Adrenal gland (tissue), 12 donors: ENCODE data around the gene RTN4IP1. TPM values are rescaled to one million over a fixed set of nuclear protein-coding genes. Genes with fewer than 3 reads are reported as not detected.

Experiments used
- DNase-seq, 7 donors: peaks; one replicate each; pipeline ENCODE4 v3.0.0-alpha.2; 2019 to 2020
- H3K27ac ChIP-seq, 5 donors: fragments of 200-600 bp; sonication (generic) in 4 of 5; 1 replicate in 3 of 5; 2 replicates in 2 of 5; pipeline versions ENCODE4 v1.5.1 to v1.8.0; 2016 to 2020; ENCODE audit warnings: mild to moderate bottlenecking in 1 of 5
- H3K27me3 ChIP-seq: fragments of 200-600 bp; 2 replicates; pipeline ENCODE4 v1.8.0; 2021
- H3K36me3 ChIP-seq, 2 donors: fragments of 200-600 bp; replicated peaks in 1 of 2; 1 replicate in 1 of 2; 2 replicates in 1 of 2; pipeline versions ENCODE4 v1.5.1 to v1.8.0; 2018 to 2022
- H3K4me1 ChIP-seq, 2 donors: fragments of 200-600 bp; replicated peaks in 1 of 2; 1 replicate in 1 of 2; 2 replicates in 1 of 2; pipeline versions ENCODE4 v1.5.1 to v1.8.0; 2018 to 2021
- H3K4me3 ChIP-seq, 4 donors: fragments of 200-600 bp; sonication (generic) in 3 of 4; one replicate each; pipeline ENCODE4 v1.5.1; 2016 to 2018
- H3K9me3 ChIP-seq, 3 donors: fragments of 200-600 bp; sonication (generic) in 1 of 3; replicated peaks in 1 of 3; 1 replicate in 2 of 3; 2 replicates in 1 of 3; pipeline versions ENCODE4 v1.5.1 to v1.8.0; 2016 to 2021
- POLR2A ChIP-seq, 2 donors: fragments of 450-650 bp; IDR thresholded peaks; one replicate each; pipeline ENCODE4 v1.6.1; 2017; ENCODE audit warnings: antibody characterized with exemption in 2 of 2, mild to moderate bottlenecking in 2 of 2, moderate library complexity in 1 of 2
- WGBS, 4 donors: extraction: QIAGEN DNeasy Blood & Tissue Kit in 2 of 4; methylation state at CpG; one replicate each; pipeline versions ENCODE4 v1.1.5 to v1.1.7; 2013 to 2017; 5-methylcytosine and 5-hydroxymethylcytosine counted together
- intact Hi-C, 2 donors: fragments of 100-400 bp; cut with DNase I; formaldehyde crosslinking; loops; one replicate each; pipeline versions ENCODE4 v1.14.1 to v1.15.0; 2022 to 2023
- polyA plus RNA-seq, 3 donors: library from polyadenylated mRNA; stranded (reverse); fragments of 200-250 nt in 2 of 3; fragments of 350-450 nt in 1 of 3; fragmentation: Illumina TruSeq in 1 of 3; extraction: RNeasy Lipid Tissue Mini Kit (QIAGEN cat#74804) in 1 of 3; gene quantifications; one replicate each; pipeline ENCODE4 v1.2.3, GENCODE V29; 2013 to 2014
- total RNA-seq, 9 donors: library from RNA; depleted of rRNA in 4 of 9; stranded (reverse); fragments of >200 nt in 4 of 9; fragments of 120-200 nt in 1 of 9; fragmentation: NEBNext Ultra II Directional in 1 of 9; extraction: Animal tissue kit (Norgen Biotek cat#: 25700) in 1 of 9; gene quantifications; one replicate each; pipeline versions ENCODE4 v1.1.0 to v1.2.4, GENCODE V29; 2013 to 2023
- TF ChIP-seq, protein P1 (sequence below), 6 experiments: fragments of 450-650 bp in 4 of 6; fragments of 200-600 bp in 2 of 6; sonication (generic) in 1 of 6; IDR thresholded peaks; 1 replicate in 5 of 6; 2 replicates in 1 of 6; pipeline versions ENCODE4 v1.5.1 to v1.8.0; 2016 to 2021; ENCODE audit warnings: antibody characterized with exemption in 6 of 6, mild to moderate bottlenecking in 2 of 6, moderate library complexity in 1 of 6
- donor health status: healthy with polysubstance abuse.
- donor health status: Bipolar disorder and iron deficiency.
- donor health status: DM: yes; HTN: yes; CAD: no.
- donor health status: DM: no; HTN: no; CAD: no.
- donor health status: DM: no; HTN: no; CAD: no.
- donor health status: DM: yes; HTN: yes; CAD: no.

RTN4IP1 gene
- total and polyA plus RNA-seq, 12 donors = 1.6 to 22.1 (median 7.5) TPM

DNA sequence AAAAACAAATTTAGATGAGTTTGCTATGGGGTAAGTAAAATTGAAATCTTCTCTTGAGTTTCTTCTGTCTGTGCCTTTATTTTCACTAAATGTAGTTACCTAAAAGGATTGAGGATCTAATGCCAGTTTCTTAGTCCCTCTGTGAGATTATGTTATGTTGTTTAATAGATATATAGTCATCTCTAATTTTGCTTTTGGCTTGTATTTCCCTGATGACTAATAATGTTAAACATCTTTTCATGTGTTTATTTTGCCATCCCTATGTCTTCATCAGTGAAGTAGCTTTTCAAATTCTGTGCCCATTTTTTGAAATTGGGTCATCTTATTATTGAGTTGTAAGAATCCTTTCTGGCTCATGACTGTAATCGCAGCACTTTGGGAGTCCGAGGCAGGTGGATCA, 13.8 kb upstream of the RTN4IP1 start:
- TF ChIP-seq POLR2A (IDR thresholded peaks at IDR 0.05) = no peak
- TF ChIP-seq, protein P1, sequence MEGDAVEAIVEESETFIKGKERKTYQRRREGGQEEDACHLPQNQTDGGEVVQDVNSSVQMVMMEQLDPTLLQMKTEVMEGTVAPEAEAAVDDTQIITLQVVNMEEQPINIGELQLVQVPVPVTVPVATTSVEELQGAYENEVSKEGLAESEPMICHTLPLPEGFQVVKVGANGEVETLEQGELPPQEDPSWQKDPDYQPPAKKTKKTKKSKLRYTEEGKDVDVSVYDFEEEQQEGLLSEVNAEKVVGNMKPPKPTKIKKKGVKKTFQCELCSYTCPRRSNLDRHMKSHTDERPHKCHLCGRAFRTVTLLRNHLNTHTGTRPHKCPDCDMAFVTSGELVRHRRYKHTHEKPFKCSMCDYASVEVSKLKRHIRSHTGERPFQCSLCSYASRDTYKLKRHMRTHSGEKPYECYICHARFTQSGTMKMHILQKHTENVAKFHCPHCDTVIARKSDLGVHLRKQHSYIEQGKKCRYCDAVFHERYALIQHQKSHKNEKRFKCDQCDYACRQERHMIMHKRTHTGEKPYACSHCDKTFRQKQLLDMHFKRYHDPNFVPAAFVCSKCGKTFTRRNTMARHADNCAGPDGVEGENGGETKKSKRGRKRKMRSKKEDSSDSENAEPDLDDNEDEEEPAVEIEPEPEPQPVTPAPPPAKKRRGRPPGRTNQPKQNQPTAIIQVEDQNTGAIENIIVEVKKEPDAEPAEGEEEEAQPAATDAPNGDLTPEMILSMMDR (IDR thresholded peaks at IDR 0.05) = no peak
- no peak overlapping the region for H3K27ac ChIP-seq
- H3K27me3 ChIP-seq = no peaks in the 10 kb centered on the region
- DNase-seq = no peak
- H3K4me1 ChIP-seq = no peaks in the 10 kb centered on the region
- 78 to 100% (median 97%) methylated on average over 2 of the region's 2 CpGs for WGBS, 4 donors
- peaks cover 0 to 25% of the 10 kb centered on the region in 2 donors for H3K36me3 ChIP-seq
- intact Hi-C loops = no loop called here
- no peaks in the 10 kb centered on the region for H3K9me3 ChIP-seq
- no peak overlapping the region for H3K4me3 ChIP-seq

DNA sequence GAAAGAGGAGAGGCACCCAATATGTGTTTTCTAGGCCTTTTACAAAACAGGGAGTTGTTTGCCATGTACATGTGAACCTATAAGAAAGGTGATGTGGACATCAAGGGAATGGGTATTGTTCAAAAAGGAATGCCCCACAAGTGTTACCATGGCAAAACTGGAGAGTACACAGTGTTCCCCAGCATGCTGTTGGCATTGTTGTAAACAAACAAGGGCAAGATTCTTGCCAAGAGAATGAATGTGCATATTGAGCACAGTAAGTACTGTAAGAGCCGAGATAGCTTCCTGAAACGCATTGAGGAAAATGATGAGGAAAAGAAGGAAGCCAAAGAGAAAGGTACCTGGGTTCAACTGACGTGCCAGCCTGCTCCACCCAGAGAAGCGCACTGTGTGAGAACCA, 13.2 kb upstream of the RTN4IP1 start:
- no peaks in the 10 kb centered on the region for H3K9me3 ChIP-seq
- intact Hi-C loops = no loop called here
- TF ChIP-seq POLR2A (IDR thresholded peaks at IDR 0.05) = no peak
- TF ChIP-seq, protein P1 (IDR thresholded peaks at IDR 0.05) = no peak
- peaks cover 0 to 25% of the 10 kb centered on the region in 2 donors for H3K36me3 ChIP-seq
- no peak for DNase-seq
- no peak overlapping the region for H3K4me3 ChIP-seq
- no peak overlapping the region for H3K27ac ChIP-seq
- WGBS, 4 donors = 93 to 96% (median 94%) methylated on average over 4 of the region's 4 CpGs
- no peaks in the 10 kb centered on the region for H3K27me3 ChIP-seq
- H3K4me1 ChIP-seq = no peaks in the 10 kb centered on the region

DNA sequence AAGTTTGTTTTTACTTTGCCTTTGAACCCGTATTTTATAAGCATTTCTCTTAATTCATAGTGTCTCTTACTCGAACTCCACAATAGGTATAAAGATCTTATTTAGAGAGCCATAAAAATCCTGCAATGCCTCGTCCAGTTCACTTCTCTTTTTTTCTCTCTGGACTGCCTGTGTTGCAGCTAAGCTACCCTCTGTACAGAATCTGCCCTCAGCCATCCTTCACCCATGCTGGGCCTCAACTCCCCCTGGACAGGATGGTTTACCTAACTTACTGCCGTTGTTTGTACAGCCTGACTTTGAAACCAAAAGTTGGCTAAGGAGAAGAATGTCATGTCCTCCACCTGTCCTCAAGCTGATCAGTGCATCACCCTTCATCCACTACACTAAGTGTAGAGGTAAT, 10.5 kb upstream of the RTN4IP1 start:
- Histone ChIP-seq H3K9me3 (no peaks in the 10 kb centered on the region), H3K36me3 (peaks cover 0 to 12% of the 10 kb centered on the region in 2 donors), H3K27ac (no peak overlapping the region), H3K27me3 (no peaks in the 10 kb centered on the region), H3K4me1 (no peaks in the 10 kb centered on the region), H3K4me3 (no peak overlapping the region)
- no peak for DNase-seq
- WGBS, 4 donors = 84 to 88% (median 85%) methylated on average over 4 of the region's 4 CpGs
- intact Hi-C loops = no loop called here
- TF ChIP-seq POLR2A (IDR thresholded peaks at IDR 0.05) = no peak
- TF ChIP-seq, protein P1 (IDR thresholded peaks at IDR 0.05) = no peak

GRCh38 chr6:106637717-106638341, 8.5 kb upstream of the RTN4IP1 start:
- WGBS, 4 donors = 65 to 76% (median 71%) methylated on average over 6 of the region's 6 CpGs
- H3K9me3 ChIP-seq = no peaks in the 10 kb centered on the region
- no peaks in the 10 kb centered on the region for H3K36me3 ChIP-seq
- H3K4me1 ChIP-seq = no peaks in the 10 kb centered on the region
- no peaks in the 10 kb centered on the region for H3K27me3 ChIP-seq
- H3K27ac ChIP-seq = no peak overlapping the region
- H3K4me3 ChIP-seq = no peak overlapping the region
- no peak for DNase-seq
- no peak for TF ChIP-seq POLR2A (IDR thresholded peaks at IDR 0.05)
- TF ChIP-seq, protein P1 (IDR thresholded peaks at IDR 0.05) = no peak
- intact Hi-C loops = no loop called here
